AG10803 (cell line): Measurements from ENCODE around the gene MRM1.

Source experiments
- DNase-seq: peaks from one replicate; pipeline ENCODE4 v3.0.0; 2010; ENCODE audit warnings: low read depth
- H3K4me3 ChIP-seq: 2 replicates; pipeline ENCODE4 v1.5.1; 2011; ENCODE audit warnings: mild to moderate bottlenecking, low read length, control low read depth
- CTCF ChIP-seq: conservative IDR thresholded peaks from 2 replicates; pipeline ENCODE4 v1.5.1; 2011; ENCODE audit warnings: mild to moderate bottlenecking, low read length, control low read depth, inconsistent platforms

The MRM1 gene

GRCh38 chr17:36631022-36631421 is 29.6 kb downstream of the MRM1 start:
- H3K4me3 ChIP-seq, result no peak overlapping the region
- DNase-seq, result no peak
- TF ChIP-seq CTCF, result no peak

GRCh38 chr17:36632916-36633771 is 31.8 kb downstream of the MRM1 start:
- DNase-seq, result no peak
- no peak overlapping the region for H3K4me3 ChIP-seq
- TF ChIP-seq CTCF, result no peak

GRCh38 chr17:36640346-36640745 is 39.0 kb downstream of the MRM1 start:
- TF ChIP-seq CTCF, result no peak
- H3K4me3 ChIP-seq, result no peak overlapping the region
- no peak for DNase-seq

GRCh38 chr17:36640836-36641235 is 39.5 kb downstream of the MRM1 start:
- no peak for TF ChIP-seq CTCF
- H3K4me3 ChIP-seq, result no peak overlapping the region
- DNase-seq, result no peak

- DNase-seq, result no peak
- no peak overlapping the region for H3K4me3 ChIP-seq
- TF ChIP-seq CTCF, result no peak
Observed at GRCh38 chr17:36641331-36641876, 40.0 kb downstream of the MRM1 start.

GRCh38 chr17:36641877-36642845 is 40.8 kb downstream of the MRM1 start:
- DNase-seq, result no peak
- peak overlapping the region; percentile 30; the same call in 1 of the 2 replicates for H3K4me3 ChIP-seq
- TF ChIP-seq CTCF, result no peak
